ENCODE measurements around the gene RFXAP. TPM values are rescaled to one million over a fixed set of nuclear protein-coding genes. Genes with fewer than 3 reads are reported as not detected.

Gene RFXAP
- total RNA-seq, 1 experiment from 2014 or later = 4.4 TPM

- CTCF ChIA-PET = no interaction called here
Observed at GRCh38 chr13:36837354-36838092, 18.5 kb downstream of the RFXAP start.

More at GRCh38 chr13:36837354-36838092, 18.5 kb downstream of the RFXAP start:
- no peak overlapping the region for H3K27ac ChIP-seq (ENCODE audit: low read depth, low read length)
- no peak overlapping the region for H3K4me2 ChIP-seq (ENCODE audit: low read length)
- no peak overlapping the region for H3K9ac ChIP-seq (ENCODE audit: low read length)
- no peaks in the 10 kb centered on the region for H3K79me2 ChIP-seq (ENCODE audit: insufficient read depth, low read length)
- no peaks in the 10 kb centered on the region for H3K36me3 ChIP-seq (ENCODE audit: control insufficient read depth in 1 of 2, insufficient read depth in 2 of 2, low read length in 2 of 2)
- no TSS peak for BruUV-seq (replicated peaks)
- intact Hi-C loops (cut with micrococcal nuclease) = no loop called here
- no peaks in the 10 kb centered on the region for H4K20me1 ChIP-seq (ENCODE audit: insufficient read depth)
- DNase-seq (ENCODE audit: low read depth, low spot score) = no peak
- RAD21 ChIA-PET (ENCODE audit: low non-redundant PET in 1 of 2, low total read pairs in 2 of 2, uncharacterized antibody in 2 of 2, unreplicated experiment in 2 of 2) = no interaction called here
- TF ChIP-seq TCF7L2 (IDR thresholded peaks at IDR 0.05; ENCODE audit: borderline replicate concordance, extremely low read depth, insufficient read depth, insufficient read length) (no peak), SP1 (IDR thresholded peaks at IDR 0.05; ENCODE audit: low read depth) (no peak), CBX3 (IDR thresholded peaks at IDR 0.05; ENCODE audit: low read depth) (no peak), POLR2AphosphoS5 (IDR thresholded peaks at IDR 0.05; ENCODE audit: low read depth, low read length) (no peak), REST (IDR thresholded peaks at IDR 0.05; ENCODE audit: low read depth) (no peak), POLR2A (IDR thresholded peaks at IDR 0.05; ENCODE audit: borderline replicate concordance, extremely low read depth, insufficient read depth, insufficient read length) (no peak), ELF1 (IDR thresholded peaks at IDR 0.05; ENCODE audit: borderline replicate concordance, low read depth) (no peak), YY1 (IDR thresholded peaks at IDR 0.05; ENCODE audit: extremely low read depth, insufficient replicate concordance, low read depth, low read length) (no peak), SIN3A (IDR thresholded peaks at IDR 0.05; ENCODE audit: low read depth) (no peak), EGR1 (IDR thresholded peaks at IDR 0.05; ENCODE audit: low read depth) (no peak), ZFX (IDR thresholded peaks at IDR 0.05) (no peak), EZH2 (IDR thresholded peaks at IDR 0.05) (no peak)
- TF ChIP-seq, protein P1, sequence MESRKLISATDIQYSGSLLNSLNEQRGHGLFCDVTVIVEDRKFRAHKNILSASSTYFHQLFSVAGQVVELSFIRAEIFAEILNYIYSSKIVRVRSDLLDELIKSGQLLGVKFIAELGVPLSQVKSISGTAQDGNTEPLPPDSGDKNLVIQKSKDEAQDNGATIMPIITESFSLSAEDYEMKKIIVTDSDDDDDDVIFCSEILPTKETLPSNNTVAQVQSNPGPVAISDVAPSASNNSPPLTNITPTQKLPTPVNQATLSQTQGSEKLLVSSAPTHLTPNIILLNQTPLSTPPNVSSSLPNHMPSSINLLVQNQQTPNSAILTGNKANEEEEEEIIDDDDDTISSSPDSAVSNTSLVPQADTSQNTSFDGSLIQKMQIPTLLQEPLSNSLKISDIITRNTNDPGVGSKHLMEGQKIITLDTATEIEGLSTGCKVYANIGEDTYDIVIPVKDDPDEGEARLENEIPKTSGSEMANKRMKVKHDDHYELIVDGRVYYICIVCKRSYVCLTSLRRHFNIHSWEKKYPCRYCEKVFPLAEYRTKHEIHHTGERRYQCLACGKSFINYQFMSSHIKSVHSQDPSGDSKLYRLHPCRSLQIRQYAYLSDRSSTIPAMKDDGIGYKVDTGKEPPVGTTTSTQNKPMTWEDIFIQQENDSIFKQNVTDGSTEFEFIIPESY (IDR thresholded peaks at IDR 0.05; ENCODE audit: extremely low read depth, insufficient replicate concordance, low read length) = no peak
- H3K4me3 ChIP-seq (replicated peaks in 1 of 2; ENCODE audit: low read depth in 1 of 2, low read length in 2 of 2) = no peak overlapping the region
- POLR2A ChIA-PET = no interaction called here
- H2AFZ ChIP-seq (ENCODE audit: low read depth, low read length, poor library complexity, severe bottlenecking) = no peak overlapping the region
- no peaks in the 10 kb centered on the region for H3K9me3 ChIP-seq (ENCODE audit: control insufficient read depth in 1 of 2, insufficient read depth in 1 of 2, low read depth in 1 of 2, low read length in 2 of 2)
- H3K27me3 ChIP-seq (ENCODE audit: insufficient read depth, low read length) = no peaks in the 10 kb centered on the region
- no peak for ATAC-seq
- H3K9me2 ChIP-seq (ENCODE audit: insufficient read depth) = no peaks in the 10 kb centered on the region
- H3K4me1 ChIP-seq (ENCODE audit: control insufficient read depth in 1 of 2, insufficient read depth in 2 of 2, low read length in 2 of 2) = no peaks in the 10 kb centered on the region

Measured in HCT116 (cell line).